Eye (tissue), 1 donor: ENCODE results near the gene MYCBP2.
"Not testable (repeated sequence)": the region's sequence is repeated elsewhere in the genome, so short reads cannot be mapped to it uniquely, and the experiment has no call there.

Source experiments
- DNase-seq: peaks from one replicate; pipeline ENCODE4 v3.0.0-alpha.2; 2015

The MYCBP2 gene

GRCh38 chr13:77338329-77338728, 11.4 kb upstream of the MYCBP2 start:
- DNase-seq: no peak

- DNase-seq: no peak
These were observed 10.3 kb upstream of the MYCBP2 start for GRCh38 chr13:77337159-77337558.

- no peak for DNase-seq
These were observed 8.6 kb upstream of the MYCBP2 start for GRCh38 chr13:77335543-77335942.

GRCh38 chr13:77333594-77333993, 6.7 kb upstream of the MYCBP2 start:
- DNase-seq: peak; percentile 23

- DNase-seq: no peak
These were observed 4.5 kb upstream of the MYCBP2 start for GRCh38 chr13:77331421-77331820.

GRCh38 chr13:77329911-77330584, 3.2 kb upstream of the MYCBP2 start:
- no peak for DNase-seq

- peak; percentile 98 for DNase-seq
These were observed 2.4 kb upstream of the MYCBP2 start for GRCh38 chr13:77329133-77329910.

GRCh38 chr13:77328819-77329132, 1.9 kb upstream of the MYCBP2 start:
- no peak for DNase-seq

GRCh38 chr13:77325371-77325980, 1.4 kb downstream of the MYCBP2 start:
- DNase-seq: peak; percentile 68

GRCh38 chr13:77323858-77324257, 3.0 kb downstream of the MYCBP2 start:
- DNase-seq: no peak

GRCh38 chr13:77319536-77319935, 7.4 kb downstream of the MYCBP2 start:
- no peak for DNase-seq

GRCh38 chr13:77318741-77319140, 8.2 kb downstream of the MYCBP2 start:
- no peak for DNase-seq

GRCh38 chr13:77316430-77316829, 10.5 kb downstream of the MYCBP2 start:
- no peak for DNase-seq

- DNase-seq: not testable (repeated sequence)
These were observed 11.4 kb downstream of the MYCBP2 start for GRCh38 chr13:77315509-77315908.

GRCh38 chr13:77313923-77314322, 13.0 kb downstream of the MYCBP2 start:
- no peak for DNase-seq

- no peak for DNase-seq
These were observed 14.6 kb downstream of the MYCBP2 start for GRCh38 chr13:77312311-77312710.

- DNase-seq: no peak
These were observed 16.2 kb downstream of the MYCBP2 start for GRCh38 chr13:77310579-77311279.

GRCh38 chr13:77310161-77310560, 16.7 kb downstream of the MYCBP2 start:
- no peak for DNase-seq

GRCh38 chr13:77309254-77309653, 17.6 kb downstream of the MYCBP2 start:
- DNase-seq: no peak

- DNase-seq: no peak
These were observed 20.4 kb downstream of the MYCBP2 start for GRCh38 chr13:77306458-77306857.

- DNase-seq: no peak
These were observed 21.6 kb downstream of the MYCBP2 start for GRCh38 chr13:77305266-77305665.

GRCh38 chr13:77300176-77301037, 26.5 kb downstream of the MYCBP2 start:
- no peak for DNase-seq

GRCh38 chr13:77299587-77299986, 27.3 kb downstream of the MYCBP2 start:
- DNase-seq: no peak
